ENCODE measurements around the gene GALNT18. TPM values are rescaled to one million over a fixed set of nuclear protein-coding genes. Genes with fewer than 3 reads are reported as not detected.

GALNT18 gene
- total RNA-seq, 2 experiments from 2014 or later = not detected

GRCh38 chr11:11498195-11498594 is 123.6 kb downstream of the GALNT18 start:
- Histone ChIP-seq H3K36me3 (ENCODE audit: insufficient read depth, low read length) (no peaks in the 10 kb centered on the region), H4K20me1 (ENCODE audit: insufficient read depth, low read length) (no peaks in the 10 kb centered on the region), H3K9me2 (ENCODE audit: insufficient read depth, low read length) (no peaks in the 10 kb centered on the region), H3K4me2 (ENCODE audit: low read length) (no peak overlapping the region), H3K4me3 (ENCODE audit: low read depth, low read length, poor library complexity, severe bottlenecking) (no peak overlapping the region), H3K4me1 (ENCODE audit: insufficient read depth, low read length, poor library complexity, severe bottlenecking) (no peaks in the 10 kb centered on the region), H3K9me3 (ENCODE audit: low read length) (no peaks in the 10 kb centered on the region), H3K79me2 (ENCODE audit: insufficient read depth, low read depth, low read length) (no peaks in the 10 kb centered on the region), H3K27ac (ENCODE audit: low read depth, low read length, poor library complexity, severe bottlenecking) (no peak overlapping the region), H2AFZ (ENCODE audit: low read length) (no peak overlapping the region)
- POLR2A ChIA-PET = no interaction called here
- CTCF ChIA-PET (ENCODE audit: unreplicated experiment) = no interaction called here
- TF ChIP-seq CTCF (conservative IDR thresholded peaks at IDR 0.05; ENCODE audit: low read length) (no peak), EZH2phosphoT487 (IDR thresholded peaks at IDR 0.05; ENCODE audit: borderline replicate concordance, low read depth, low read length) (no peak)
- BruUV-seq (replicated peaks) = no TSS peak
- intact Hi-C loops (cut with micrococcal nuclease; ENCODE audit: unreplicated experiment) = no loop called here
- no peak for DNase-seq (ENCODE audit: low spot score)

- POLR2A ChIA-PET = interaction anchor here (0.6 kb wide), 1 partner anchor 1976 kb away, joined by 4 read pairs; no protein-coding TSS in a partner anchor
- no peak overlapping the region for H3K4me3 ChIP-seq (ENCODE audit: low read depth, low read length, poor library complexity, severe bottlenecking)
- intact Hi-C loops (cut with micrococcal nuclease; ENCODE audit: unreplicated experiment) = no loop called here
- no peaks in the 10 kb centered on the region for H3K9me2 ChIP-seq (ENCODE audit: insufficient read depth, low read length)
- CTCF ChIA-PET (ENCODE audit: unreplicated experiment) = no interaction called here
- H3K4me1 ChIP-seq (ENCODE audit: insufficient read depth, low read length, poor library complexity, severe bottlenecking) = no peaks in the 10 kb centered on the region
- H3K36me3 ChIP-seq (ENCODE audit: insufficient read depth, low read length) = no peaks in the 10 kb centered on the region
- no peak overlapping the region for H3K27ac ChIP-seq (ENCODE audit: low read depth, low read length, poor library complexity, severe bottlenecking)
- TF ChIP-seq CTCF (conservative IDR thresholded peaks at IDR 0.05; ENCODE audit: low read length) (no peak), EZH2phosphoT487 (IDR thresholded peaks at IDR 0.05; ENCODE audit: borderline replicate concordance, low read depth, low read length) (no peak)
- H3K4me2 ChIP-seq (ENCODE audit: low read length) = no peak overlapping the region
- H2AFZ ChIP-seq (ENCODE audit: low read length) = no peak overlapping the region
- no peaks in the 10 kb centered on the region for H4K20me1 ChIP-seq (ENCODE audit: insufficient read depth, low read length)
- no peak for DNase-seq (ENCODE audit: low spot score)
- no TSS peak for BruUV-seq (replicated peaks)
- H3K79me2 ChIP-seq (ENCODE audit: insufficient read depth, low read depth, low read length) = no peaks in the 10 kb centered on the region
- H3K9me3 ChIP-seq (ENCODE audit: low read length) = no peaks in the 10 kb centered on the region
Measured at GRCh38 chr11:11496879-11497278, 124.9 kb downstream of the GALNT18 start.

- no peak overlapping the region for H3K27ac ChIP-seq (ENCODE audit: low read depth, low read length, poor library complexity, severe bottlenecking)
- H3K4me1 ChIP-seq (ENCODE audit: insufficient read depth, low read length, poor library complexity, severe bottlenecking) = no peaks in the 10 kb centered on the region
- no peak overlapping the region for H3K4me2 ChIP-seq (ENCODE audit: low read length)
- no peaks in the 10 kb centered on the region for H3K79me2 ChIP-seq (ENCODE audit: insufficient read depth, low read depth, low read length)
- no peaks in the 10 kb centered on the region for H3K9me3 ChIP-seq (ENCODE audit: low read length)
- ChIA-PET CTCF (ENCODE audit: unreplicated experiment) (no interaction called here), POLR2A (no interaction called here)
- H3K36me3 ChIP-seq (ENCODE audit: insufficient read depth, low read length) = no peaks in the 10 kb centered on the region
- H3K9me2 ChIP-seq (ENCODE audit: insufficient read depth, low read length) = no peaks in the 10 kb centered on the region
- intact Hi-C loops (cut with micrococcal nuclease; ENCODE audit: unreplicated experiment) = no loop called here
- no peak for DNase-seq (ENCODE audit: low spot score)
- no peak overlapping the region for H2AFZ ChIP-seq (ENCODE audit: low read length)
- H4K20me1 ChIP-seq (ENCODE audit: insufficient read depth, low read length) = no peaks in the 10 kb centered on the region
- no peak overlapping the region for H3K4me3 ChIP-seq (ENCODE audit: low read depth, low read length, poor library complexity, severe bottlenecking)
- no TSS peak for BruUV-seq (replicated peaks)
- TF ChIP-seq EZH2phosphoT487 (IDR thresholded peaks at IDR 0.05; ENCODE audit: borderline replicate concordance, low read depth, low read length) = no peak
- no peak for TF ChIP-seq CTCF (conservative IDR thresholded peaks at IDR 0.05; ENCODE audit: low read length)
Measured at GRCh38 chr11:11494348-11494747, 127.5 kb downstream of the GALNT18 start.

Measured in OCI-LY7 (cell line).